Non-pigmented ciliary epithelial cell (primary cell): ENCODE results near the gene CLIC6.

ENCODE experiments used
- DNase-seq: peaks from one replicate; pipeline ENCODE4 v3.0.0-alpha.2; 2010; ENCODE audit warnings: low read depth

CLIC6 gene

DNA sequence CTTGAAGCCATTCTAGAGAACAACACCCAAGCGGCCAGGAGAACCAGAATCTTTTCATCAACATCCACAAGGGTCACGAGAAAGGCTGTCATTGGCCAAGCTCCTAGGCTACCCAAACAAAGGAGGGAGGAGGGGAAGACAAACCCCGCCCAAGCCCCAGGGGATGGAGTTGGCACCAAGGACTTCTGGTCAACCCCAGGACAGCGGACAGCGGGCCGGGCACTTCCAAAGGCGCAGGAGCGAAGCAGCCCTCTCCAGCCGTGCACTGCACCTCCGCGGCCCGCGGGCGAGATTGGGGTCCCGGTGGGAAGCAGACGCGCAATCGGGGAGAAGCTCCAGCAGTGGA lies at the start of gene CLIC6:
CLIC6 (plus strand) TSS at position 192 of the 346 bp plus-strand sequence. CDS start 395 bp downstream, outside the sequence.
- DNase-seq: no peak

DNA sequence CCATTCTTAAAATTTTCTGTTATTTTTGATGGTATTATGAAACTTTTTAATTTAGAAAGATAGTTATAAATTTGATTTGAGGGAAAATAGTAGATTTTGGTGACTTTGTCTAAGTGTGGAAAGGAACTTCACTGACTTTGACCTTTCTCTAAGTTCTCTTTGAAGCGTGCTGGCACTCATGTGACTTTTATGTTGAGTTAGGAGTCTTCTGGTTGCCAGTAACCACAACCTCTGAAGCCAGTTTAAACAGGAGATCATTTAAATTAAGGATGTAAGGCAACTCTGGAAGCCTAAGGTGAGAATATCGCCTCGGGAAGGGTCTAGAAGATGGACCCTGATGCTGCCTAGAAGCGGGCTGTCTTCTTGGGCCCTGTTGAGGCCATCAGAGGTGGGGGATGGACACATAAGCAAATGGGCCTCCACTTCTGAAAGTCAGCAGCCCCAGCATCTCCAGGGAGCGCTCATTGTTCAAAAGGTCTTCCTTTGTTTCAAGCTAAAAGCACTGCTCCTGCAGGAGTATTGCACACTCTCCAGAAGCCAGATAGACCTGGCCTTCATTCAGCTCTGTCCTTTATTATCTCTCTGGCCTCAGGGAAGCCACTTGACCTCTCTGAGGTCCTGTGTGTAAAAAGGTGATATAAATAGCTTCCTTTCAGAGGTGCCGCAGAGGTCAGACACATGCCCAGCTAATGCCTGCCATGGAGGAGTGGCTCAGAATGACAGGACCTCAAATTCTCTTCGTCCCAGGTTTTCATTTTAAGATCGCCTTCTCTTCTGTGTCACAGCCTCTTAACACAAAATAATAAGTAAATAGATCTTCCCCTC lies 48.7 kb upstream of the CLIC6 start:
- no peak for DNase-seq

DNA sequence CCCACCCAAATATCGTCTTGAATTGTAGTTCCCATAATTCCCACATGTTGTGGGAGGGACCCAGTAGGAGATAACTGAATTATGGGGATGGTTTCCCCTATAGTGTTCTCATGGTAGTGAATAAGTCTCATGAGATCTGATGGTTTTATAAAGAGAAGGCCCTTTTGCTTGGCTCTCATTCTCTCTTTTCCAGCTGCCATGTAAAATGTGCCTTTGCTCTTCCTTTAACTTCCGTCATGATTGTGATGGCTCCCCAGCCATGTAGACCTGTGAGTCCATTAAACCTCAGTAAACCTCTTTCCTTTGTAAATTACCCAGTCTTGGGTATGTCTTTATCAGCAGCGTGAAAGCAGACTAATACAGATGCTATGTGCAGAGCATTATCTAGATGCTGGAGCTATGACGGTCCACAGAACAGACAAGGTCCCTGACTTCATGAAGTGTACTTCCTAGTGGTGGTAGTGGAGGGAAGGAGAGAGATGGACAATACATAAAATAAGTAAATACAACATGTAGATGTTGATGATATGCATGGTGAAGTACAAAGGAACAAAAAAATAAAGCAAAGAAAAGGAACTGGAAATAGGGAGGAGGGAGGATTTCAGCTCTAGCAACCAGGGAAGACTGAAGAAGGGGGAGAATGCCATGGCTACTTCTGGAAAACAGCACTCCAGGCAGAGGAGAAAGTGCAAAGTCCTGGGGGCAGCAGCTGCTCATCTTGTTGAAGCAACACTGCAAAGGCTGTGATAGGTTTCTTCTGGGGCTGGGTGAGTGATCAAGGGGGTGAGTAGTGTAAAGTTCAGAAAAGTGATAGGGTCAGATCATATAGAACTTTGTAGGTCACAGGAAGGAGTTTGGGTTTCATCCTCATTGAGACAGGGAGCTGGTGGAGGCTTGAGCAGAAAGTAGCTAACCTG lies 47.1 kb upstream of the CLIC6 start:
- DNase-seq: no peak

GRCh38 chr21:34623516-34623915 lies 45.3 kb upstream of the CLIC6 start:
- DNase-seq: no peak

DNA sequence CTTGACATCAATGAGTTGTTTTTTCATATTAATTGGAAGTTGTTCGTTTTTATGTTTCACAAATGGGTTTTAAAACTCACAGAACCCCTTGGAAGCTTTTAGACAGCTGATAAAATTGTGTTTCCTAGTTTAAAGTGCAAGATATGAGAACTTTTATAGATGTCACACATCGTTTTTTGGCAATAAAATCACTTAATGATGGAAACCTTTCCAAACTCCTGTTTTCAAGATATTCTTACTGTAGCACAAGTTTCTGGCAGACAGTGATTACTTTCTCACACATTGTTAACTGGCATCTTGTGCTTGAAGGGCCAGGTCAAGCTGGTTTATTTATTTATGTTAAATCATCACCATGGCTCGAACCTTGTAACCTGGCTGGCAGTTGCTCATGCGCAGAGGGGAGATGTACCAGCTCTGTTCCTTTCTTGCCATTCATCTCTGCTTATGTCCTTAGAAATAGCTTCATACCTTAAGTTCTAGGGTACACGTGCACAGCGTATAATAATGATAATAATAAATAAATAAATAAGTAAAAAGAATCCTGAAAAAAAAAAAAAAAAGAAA lies 43.7 kb upstream of the CLIC6 start:
- no peak for DNase-seq

GRCh38 chr21:34626131-34626530 lies 42.7 kb upstream of the CLIC6 start:
- DNase-seq: no peak

DNA sequence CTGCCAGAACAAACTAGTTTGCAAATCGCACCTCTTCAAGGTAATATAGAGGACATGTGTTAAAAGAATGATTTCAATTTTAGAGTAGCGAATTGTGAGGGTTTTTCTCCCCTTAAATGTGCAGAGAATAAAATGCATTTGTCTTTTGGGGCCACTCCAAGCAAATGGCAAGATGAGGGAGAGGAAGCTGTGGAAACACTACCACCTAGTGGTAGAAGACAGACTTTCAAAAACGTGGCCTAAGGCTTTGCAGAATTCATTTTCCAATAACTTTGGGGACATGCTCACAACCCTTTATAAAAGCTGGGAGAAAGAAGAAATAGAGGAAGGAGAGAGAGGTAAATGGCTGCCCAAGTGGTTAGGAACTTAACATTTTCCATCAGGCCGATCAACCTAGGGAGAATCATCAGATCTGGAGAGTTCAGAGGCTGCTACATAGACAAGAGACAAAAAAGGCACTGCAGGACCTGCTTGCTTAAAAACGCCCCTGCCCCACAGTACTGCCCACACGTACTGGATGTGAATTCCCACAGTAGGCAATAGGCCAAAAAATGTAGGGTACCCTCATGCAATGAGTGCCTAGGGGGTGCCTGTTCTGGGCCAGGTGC lies 38.2 kb upstream of the CLIC6 start:
- no peak for DNase-seq

GRCh38 chr21:34632498-34632897 lies 36.3 kb upstream of the CLIC6 start:
- no peak for DNase-seq

- DNase-seq: no peak
Measured at GRCh38 chr21:34635307-34635706, 33.5 kb upstream of the CLIC6 start.

DNA sequence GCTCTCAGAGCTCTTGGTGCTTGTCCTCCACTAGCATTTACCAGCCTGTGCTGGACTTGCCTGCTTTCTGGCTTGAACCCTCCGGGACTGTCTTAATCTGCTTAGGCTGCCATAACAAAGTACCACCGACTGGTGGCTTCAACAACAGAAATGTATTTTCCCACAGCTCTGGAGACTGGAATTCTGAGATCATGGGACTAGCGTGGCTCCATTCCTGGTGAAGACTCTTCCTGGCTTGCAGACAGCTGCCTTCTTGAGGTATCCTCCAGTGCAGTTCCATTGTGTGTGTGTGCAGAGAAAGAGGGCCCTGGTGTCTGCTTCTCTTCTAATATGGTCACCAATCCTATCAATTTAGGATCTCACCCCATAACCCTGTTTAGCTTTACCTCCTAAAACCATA lies 31.8 kb upstream of the CLIC6 start:
- DNase-seq: no peak

GRCh38 chr21:34639250-34639649 lies 29.5 kb upstream of the CLIC6 start:
- DNase-seq: no peak

GRCh38 chr21:34639882-34640788 lies 28.7 kb upstream of the CLIC6 start:
- no peak for DNase-seq

DNA sequence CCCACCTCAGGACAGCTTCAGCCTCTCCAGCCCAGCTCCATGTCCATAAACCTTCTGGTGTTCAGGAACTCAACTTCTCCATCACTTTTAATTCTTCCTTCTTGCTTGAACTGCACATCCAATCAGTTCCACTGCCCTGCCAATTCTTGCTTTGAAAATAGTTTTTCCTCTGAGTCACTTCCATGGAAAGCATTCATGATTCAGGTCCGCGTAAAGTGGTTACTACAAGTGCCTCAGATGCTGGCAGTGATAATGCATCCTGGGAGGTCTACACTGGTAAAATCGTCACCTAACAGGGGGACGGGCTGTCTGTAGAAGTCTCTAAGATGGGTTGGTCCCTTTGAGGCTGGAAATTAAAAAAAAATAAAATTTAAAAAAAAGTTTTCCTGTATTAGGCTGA lies 27.9 kb upstream of the CLIC6 start:
- peak; percentile 63 for DNase-seq

DNA sequence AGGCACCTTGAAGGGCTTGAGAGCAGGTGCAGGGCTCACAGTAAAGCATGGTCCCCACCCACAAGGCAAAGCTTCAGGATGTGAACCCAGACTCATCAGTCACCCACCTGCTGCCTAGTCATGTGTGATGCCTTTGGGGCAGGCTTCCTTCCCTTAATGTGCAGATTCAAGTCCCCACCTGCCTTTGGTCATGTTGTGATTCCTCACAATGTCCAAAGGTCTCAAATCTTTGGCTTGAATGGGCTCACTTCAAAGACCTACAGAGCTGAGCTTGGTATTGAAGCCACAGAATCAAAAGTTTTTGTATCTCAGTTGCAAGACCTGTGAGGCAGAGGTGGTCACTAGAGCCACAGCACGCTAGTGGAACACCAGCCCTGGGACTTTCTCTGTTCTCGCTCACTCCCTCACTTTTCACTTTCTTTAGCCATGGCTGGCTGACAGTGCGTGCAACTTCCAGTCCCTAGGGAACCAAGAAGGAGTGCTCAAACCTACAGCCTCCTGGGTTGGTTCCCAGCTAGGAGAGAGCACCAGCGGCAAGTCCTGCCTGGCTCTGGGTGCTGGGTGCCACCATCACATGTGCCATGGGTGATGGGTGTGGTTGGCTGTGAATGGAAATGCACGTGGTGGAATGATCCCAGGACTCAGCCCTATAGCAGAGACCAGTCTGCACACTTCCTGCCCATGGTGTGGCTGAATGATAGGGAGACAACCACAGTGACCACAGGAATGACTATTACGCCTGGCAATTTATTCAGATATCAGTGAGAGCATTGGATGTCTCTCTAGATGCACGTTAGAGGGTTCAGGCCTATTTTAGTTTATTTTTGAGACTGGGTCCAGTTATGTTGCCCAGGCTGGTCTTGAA lies 26.4 kb upstream of the CLIC6 start:
- no peak for DNase-seq

DNA sequence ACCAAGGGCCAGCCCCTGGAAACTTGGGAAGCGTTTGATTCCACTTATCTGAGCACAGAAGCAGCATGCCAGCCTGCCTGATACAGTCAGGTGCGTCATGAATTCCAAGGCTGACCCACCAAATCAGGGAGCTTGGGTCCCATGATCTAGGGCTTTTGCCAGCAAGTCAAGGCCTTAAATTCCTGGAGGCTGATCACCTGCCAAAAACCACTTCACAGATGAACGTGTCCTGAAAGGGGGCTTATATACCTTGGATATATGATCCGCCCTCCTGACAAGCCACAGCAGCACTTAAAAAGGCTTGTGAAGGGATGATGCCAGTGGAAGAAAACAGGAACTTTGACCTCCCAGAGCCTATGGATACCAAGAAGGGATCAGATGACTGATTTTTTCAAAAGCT lies 24.0 kb upstream of the CLIC6 start:
- no peak for DNase-seq

DNA sequence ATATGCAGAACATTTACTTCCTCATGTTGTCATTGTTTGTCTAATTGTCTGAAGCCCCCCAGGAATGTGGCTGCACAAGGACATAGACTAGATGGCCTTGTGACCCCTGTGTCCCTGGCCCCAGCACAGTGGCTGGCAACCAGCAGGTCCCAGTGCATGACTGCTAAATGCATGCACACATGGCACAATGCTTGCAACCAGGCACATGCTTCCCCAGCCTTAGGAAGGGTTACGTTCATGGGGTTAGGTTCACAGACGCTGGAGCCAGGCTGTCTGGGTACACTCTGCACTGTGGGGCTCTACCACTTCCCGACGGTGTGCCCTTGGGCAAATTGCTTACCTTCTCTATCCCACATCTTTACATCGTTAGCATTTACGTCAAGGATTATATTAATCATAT lies 21.2 kb upstream of the CLIC6 start:
- DNase-seq: no peak

DNA sequence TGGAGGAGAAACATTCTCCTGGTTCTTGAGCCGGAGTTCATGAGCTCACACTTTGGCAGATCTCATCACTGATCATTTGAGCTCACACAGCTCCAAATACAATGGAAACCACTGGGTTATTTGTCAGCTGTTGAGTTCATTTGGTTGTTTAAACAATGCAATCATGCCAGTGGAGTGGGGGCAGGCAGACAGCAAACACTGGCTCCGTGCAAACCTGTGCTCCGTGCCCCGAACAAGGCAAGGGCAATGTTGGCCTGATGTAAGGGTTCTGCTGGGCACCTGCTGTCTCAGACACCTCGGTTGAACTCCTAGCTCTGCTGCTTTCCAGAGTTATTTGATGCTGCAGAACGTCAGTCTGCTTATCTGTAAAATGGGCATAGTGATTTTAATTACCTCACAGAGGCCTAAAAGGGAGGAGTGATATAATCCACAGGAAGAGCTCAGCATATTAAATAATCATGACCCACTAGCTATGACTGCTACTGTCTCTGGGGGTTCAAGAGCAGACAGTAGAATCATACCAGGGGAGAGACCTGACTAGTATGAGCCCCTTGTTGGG lies 20.0 kb upstream of the CLIC6 start:
- DNase-seq: no peak

GRCh38 chr21:34649400-34649799 lies 19.4 kb upstream of the CLIC6 start:
- no peak for DNase-seq

- DNase-seq: no peak
Measured at GRCh38 chr21:34650861-34651431, 17.8 kb upstream of the CLIC6 start.

GRCh38 chr21:34651642-34652041 lies 17.2 kb upstream of the CLIC6 start:
- no peak for DNase-seq
